Left ventricle myocardium inferior (tissue), 1 donor: ENCODE measurements around the gene PSMC4. TPM values are rescaled to one million over a fixed set of nuclear protein-coding genes. Genes with fewer than 3 reads are reported as not detected.

Experiments
- DNase-seq: peaks from one replicate; pipeline ENCODE4 v3.0.0-alpha.2; 2020
- H3K27ac ChIP-seq: fragments of 200-600 bp; replicated peaks from 2 replicates; pipeline ENCODE4 v1.8.0; 2021
- H3K27me3 ChIP-seq: fragments of 200-600 bp; 2 replicates; pipeline ENCODE4 v1.8.0; 2021; ENCODE audit warnings: low read depth
- H3K36me3 ChIP-seq: fragments of 200-600 bp; 2 replicates; pipeline ENCODE4 v1.8.0; 2021
- H3K4me1 ChIP-seq: fragments of 200-600 bp; 2 replicates; pipeline ENCODE4 v1.8.0; 2021
- H3K4me3 ChIP-seq: fragments of 200-600 bp; 2 replicates; pipeline ENCODE4 v1.8.0; 2021; ENCODE audit warnings: mild to moderate bottlenecking, moderate library complexity
- H3K9me3 ChIP-seq: fragments of 200-600 bp; replicated peaks from 2 replicates; pipeline ENCODE4 v1.8.0; 2021
- CTCF ChIP-seq: fragments of 200-600 bp; IDR thresholded peaks from 2 replicates; pipeline ENCODE4 v1.8.0; 2021; ENCODE audit warnings: antibody characterized with exemption, mild to moderate bottlenecking, borderline replicate concordance
- intact Hi-C: fragments of 100-400 bp; cut with micrococcal nuclease; formaldehyde crosslinking; loops from one replicate; pipeline ENCODE4 v1.11.0; 2022
- total RNA-seq: library from RNA; stranded (reverse); fragmentation: NEBNext Ultra II Directional; extraction: Animal tissue kit (Norgen Biotek cat#: 25700); gene quantifications from one replicate; pipeline ENCODE4 v1.2.1, GENCODE V29; 2021
- donor health status: DM: no; HTN: yes; CAD: no; lungs with severe emphysema.

Gene PSMC4
- total RNA-seq, 1 donor from 2014 or later = 70.7 TPM

- intact Hi-C loops = no loop called here
- Histone ChIP-seq H3K27me3 (no peaks in the 10 kb centered on the region), H3K27ac (peak overlapping the region; percentile 89), H3K4me1 (peaks cover 35% of the 10 kb centered on the region), H3K36me3 (peaks cover 28% of the 10 kb centered on the region), H3K4me3 (peak overlapping the region; percentile 84), H3K9me3 (no peaks in the 10 kb centered on the region)
- no peak for TF ChIP-seq CTCF
- DNase-seq = no peak
These were observed 1.1 kb upstream of the PSMC4 start for GRCh38 chr19:39969681-39970424.

GRCh38 chr19:39970425-39970674, 615 bp upstream of the PSMC4 start:
- intact Hi-C loops = no loop called here
- DNase-seq = no peak
- Histone ChIP-seq H3K27me3 (no peaks in the 10 kb centered on the region), H3K27ac (peak overlapping the region; percentile 89), H3K9me3 (no peaks in the 10 kb centered on the region), H3K4me1 (peaks cover 35% of the 10 kb centered on the region), H3K36me3 (peaks cover 33% of the 10 kb centered on the region), H3K4me3 (peak overlapping the region; percentile 84)
- no peak for TF ChIP-seq CTCF

- Histone ChIP-seq H3K9me3 (no peaks in the 10 kb centered on the region), H3K4me3 (peak overlapping the region; percentile 84), H3K36me3 (peaks cover 42% of the 10 kb centered on the region), H3K27ac (peak overlapping the region; percentile 89), H3K27me3 (no peaks in the 10 kb centered on the region), H3K4me1 (peaks cover 35% of the 10 kb centered on the region)
- intact Hi-C loops = no loop called here
- TF ChIP-seq CTCF = no peak
- peak; percentile 20 for DNase-seq
These were observed 543 bp downstream of the PSMC4 start for GRCh38 chr19:39971380-39972035.

- no peak for DNase-seq
- H3K4me3 ChIP-seq = no peak overlapping the region
- H3K4me1 ChIP-seq = peaks cover 35% of the 10 kb centered on the region
- TF ChIP-seq CTCF = no peak
- no peak overlapping the region for H3K27ac ChIP-seq
- H3K27me3 ChIP-seq = no peaks in the 10 kb centered on the region
- intact Hi-C loops = no loop called here
- H3K36me3 ChIP-seq = peaks cover 70% of the 10 kb centered on the region
- no peaks in the 10 kb centered on the region for H3K9me3 ChIP-seq
These were observed 3.6 kb downstream of the PSMC4 start for GRCh38 chr19:39974377-39975155.

- DNase-seq = no peak
- Histone ChIP-seq H3K36me3 (peaks cover 66% of the 10 kb centered on the region), H3K4me3 (no peak overlapping the region), H3K27me3 (no peaks in the 10 kb centered on the region), H3K9me3 (peaks cover 40% of the 10 kb centered on the region), H3K27ac (no peak overlapping the region), H3K4me1 (peaks cover 12% of the 10 kb centered on the region)
- intact Hi-C loops = no loop called here
- TF ChIP-seq CTCF = no peak
These were observed 11.9 kb downstream of the PSMC4 start for GRCh38 chr19:39982883-39983282.
